SK-N-SH (cell line): ENCODE measurements around the gene CDH4. TPM values are rescaled to one million over a fixed set of nuclear protein-coding genes. Genes with fewer than 3 reads are reported as not detected.

Source experiments
- CTCF ChIA-PET: fragments of 300-600, 350-600 bp; formaldehyde crosslinking; extraction: SDS; loops from one replicate; lab custom pipeline; 2021; lab: Yijun Ruan, JAX
- POLR2A ChIA-PET: fragments of 350-600 bp; sonication (Branson Sonifier 250); formaldehyde crosslinking; extraction: SDS; loops from one replicate; lab custom pipeline; 2020; ENCODE audit warnings: antibody characterized with exemption, inconsistent platforms; lab: Yijun Ruan, JAX
- DNase-seq: peaks from one replicate; pipeline ENCODE4 v3.0.0; 2012
- H2AFZ ChIP-seq: fragments of 200-600 bp; sonication (generic); 2 replicates; pipeline ENCODE4 v1.8.1; 2016; ENCODE audit warnings: antibody characterized with exemption, mild to moderate bottlenecking, low read depth
- H3F3A ChIP-seq: fragments of 200-600 bp; sonication (generic); replicated peaks from 2 replicates; pipeline ENCODE3; 2016; ENCODE audit warnings: antibody characterized with exemption, mild to moderate bottlenecking; ENCODE audit not compliant: insufficient read depth
- H3K27ac ChIP-seq, 2 experiments: fragments of 200-500 bp in 1 of 2; fragments of 200-600 bp in 1 of 2; sonication (Bioruptor generic) in 1 of 2; sonication (generic), shearing (Covaris generic) in 1 of 2; 2 replicates each; pipeline versions ENCODE4 v1.5.1 to v1.6.1; 2014 to 2016; ENCODE audit warnings: low read depth in 2 of 2, inconsistent platforms in 1 of 2, low read length in 1 of 2, mild to moderate bottlenecking in 1 of 2, mixed read lengths in 1 of 2
- H3K27me3 ChIP-seq: fragments of 200-600 bp; sonication (generic), shearing (Covaris generic); 2 replicates; pipeline ENCODE4 v1.6.1; 2016; ENCODE audit warnings: mixed run types; ENCODE audit not compliant: insufficient read depth
- H3K36me3 ChIP-seq, 2 experiments: fragments of 200-500 bp in 1 of 2; fragments of 200-600 bp in 1 of 2; sonication (Bioruptor generic) in 1 of 2; sonication (generic) in 1 of 2; replicated peaks in 1 of 2; 2 replicates each; pipeline versions ENCODE3 to v1.5.1; 2014 to 2016; ENCODE audit warnings: low read length in 1 of 2, mild to moderate bottlenecking in 1 of 2; ENCODE audit not compliant: insufficient read depth in 2 of 2, control insufficient read depth in 1 of 2
- H3K4me1 ChIP-seq, 2 experiments: fragments of 200-500 bp in 1 of 2; fragments of 200-600 bp in 1 of 2; sonication (Bioruptor generic) in 1 of 2; sonication (generic), shearing (Covaris generic) in 1 of 2; 2 replicates each; pipeline versions ENCODE4 v1.5.1 to v1.6.1; 2014 to 2016; ENCODE audit warnings: low read depth in 1 of 2, low read length in 1 of 2, mixed run types in 1 of 2; ENCODE audit not compliant: insufficient read depth in 2 of 2, control insufficient read depth in 1 of 2
- H3K4me2 ChIP-seq: fragments of 200-600 bp; sonication (generic), shearing (Covaris generic); 2 replicates; pipeline ENCODE4 v1.6.1; 2017; ENCODE audit warnings: mixed run types
- H3K4me3 ChIP-seq, 2 experiments: fragments of 200-500 bp in 1 of 2; fragments of 200-600 bp in 1 of 2; sonication (Bioruptor generic) in 1 of 2; sonication (generic), shearing (Covaris generic) in 1 of 2; 2 replicates each; pipeline versions ENCODE4 v1.5.1 to v1.8.1; 2014 to 2016; ENCODE audit warnings: low read depth in 2 of 2, inconsistent platforms in 1 of 2, low read length in 1 of 2, mild to moderate bottlenecking in 1 of 2, mixed read lengths in 1 of 2, moderate library complexity in 1 of 2
- H3K79me2 ChIP-seq: fragments of 200-600 bp; sonication (generic); 2 replicates; pipeline ENCODE4 v1.8.1; 2017; ENCODE audit warnings: mild to moderate bottlenecking; ENCODE audit not compliant: insufficient read depth
- H3K9ac ChIP-seq: fragments of 200-600 bp; sonication (generic); 2 replicates; pipeline ENCODE4 v1.6.1; 2017; ENCODE audit warnings: mixed run types
- H3K9me2 ChIP-seq: fragments of 200-600 bp; sonication (generic); 2 replicates; pipeline ENCODE4 v1.6.1; 2017; ENCODE audit warnings: mixed run types
- H3K9me3 ChIP-seq: fragments of 200-600 bp; sonication (generic); 2 replicates; pipeline ENCODE4 v1.6.1; 2017; ENCODE audit warnings: mixed run types, mild to moderate bottlenecking, moderate library complexity
- H4K20me1 ChIP-seq: fragments of 200-600 bp; sonication (generic); 2 replicates; pipeline ENCODE4 v1.6.1; 2017; ENCODE audit warnings: mild to moderate bottlenecking, mixed run types; ENCODE audit not compliant: insufficient read depth
- EP300 ChIP-seq, 2 experiments: IDR thresholded peaks; 2 replicates each; pipeline versions ENCODE4 v1.4.0 to v1.6.1; 2012; ENCODE audit warnings: borderline replicate concordance in 1 of 2, low read depth in 1 of 2, low read length in 1 of 2
- FOXJ3 ChIP-seq: sonication (generic); formaldehyde crosslinking; IDR thresholded peaks from 2 replicates; pipeline ENCODE4 v1.5.1; 2020; ENCODE audit warnings: mild to moderate bottlenecking, missing genetic modification reagents
- FOXM1 ChIP-seq: IDR thresholded peaks from 2 replicates; pipeline ENCODE4 v1.4.0; 2012; ENCODE audit warnings: low read depth, mild to moderate bottlenecking
- GABPA ChIP-seq: IDR thresholded peaks from 2 replicates; pipeline ENCODE4 v1.4.0; 2012; ENCODE audit warnings: low read depth, mild to moderate bottlenecking
- GATA2 ChIP-seq: sonication (generic); formaldehyde crosslinking; IDR thresholded peaks from 2 replicates; pipeline ENCODE4 v1.5.0; 2020; ENCODE audit warnings: mild to moderate bottlenecking, missing genetic modification reagents
- JUND ChIP-seq: IDR thresholded peaks from 2 replicates; pipeline ENCODE4 v1.4.0; 2012
- NRF1 ChIP-seq: IDR thresholded peaks from 2 replicates; pipeline ENCODE4 v1.6.1; 2012; ENCODE audit warnings: low read depth, mild to moderate bottlenecking, low read length
- POLR2AphosphoS5 ChIP-seq: IDR thresholded peaks from 2 replicates; pipeline ENCODE4 v1.6.1; 2012; ENCODE audit warnings: low read depth, low read length
- RAD21 ChIP-seq: IDR thresholded peaks from 2 replicates; pipeline ENCODE4 v1.6.1; 2012; ENCODE audit warnings: mild to moderate bottlenecking, low read length
- REST ChIP-seq: IDR thresholded peaks from 2 replicates; pipeline ENCODE4 v1.6.1; 2012; ENCODE audit warnings: mild to moderate bottlenecking, low read depth, low read length, moderate library complexity
- RXRA ChIP-seq: IDR thresholded peaks from 2 replicates; pipeline ENCODE4 v1.4.0; 2012; ENCODE audit warnings: low read depth, mild to moderate bottlenecking, borderline replicate concordance
- TEAD4 ChIP-seq: IDR thresholded peaks from 2 replicates; pipeline ENCODE4 v1.4.0; 2012; ENCODE audit warnings: mild to moderate bottlenecking, borderline replicate concordance; ENCODE audit not compliant: insufficient read depth
- USF1 ChIP-seq: IDR thresholded peaks from 2 replicates; pipeline ENCODE4 v1.4.0; 2012; ENCODE audit warnings: low read depth, borderline replicate concordance
- USF2 ChIP-seq: fragments of 150-350 bp; IDR thresholded peaks from 2 replicates; pipeline ENCODE4 v1.6.1; 2017; ENCODE audit warnings: antibody characterized with exemption, low read length, low read depth, borderline replicate concordance
- ZBTB33 ChIP-seq: IDR thresholded peaks from 2 replicates; pipeline ENCODE4 v1.4.0; 2012; ENCODE audit warnings: low read depth, borderline replicate concordance
- WGBS: methylation state at CpG from one replicate; pipeline ENCODE4 v1.1.6; 2017; ENCODE audit warnings: low lambda C conversion rate; 5-methylcytosine and 5-hydroxymethylcytosine counted together
- polyA plus RNA-seq, 3 experiments: library from polyadenylated mRNA; depleted of rRNA; stranded (reverse); fragments of >200 nt; gene quantifications; 2 replicates each; pipeline ENCODE4 v1.2.3, GENCODE V29; 2012

Gene CDH4
- polyA plus RNA-seq, 1 of the 3 experiments (the other 2 are of a cell fraction), result not detected

GRCh38 chr20:61733891-61734732 is 482.1 kb downstream of the CDH4 start:
- H3K4me1 ChIP-seq, result no peaks in the 10 kb centered on the region
- no peak overlapping the region for H3K4me3 ChIP-seq
- no peaks in the 10 kb centered on the region for H3K27me3 ChIP-seq
- no peak overlapping the region for H3K4me2 ChIP-seq
- DNase-seq, result no peak
- no peaks in the 10 kb centered on the region for H3K36me3 ChIP-seq
- ChIA-PET POLR2A (no interaction called here), CTCF (no interaction called here)
- H4K20me1 ChIP-seq, result no peaks in the 10 kb centered on the region
- WGBS, result 60% methylated on average over 24 of the region's 28 CpGs
- no peak overlapping the region for H2AFZ ChIP-seq
- H3K9me3 ChIP-seq, result no peaks in the 10 kb centered on the region
- no peaks in the 10 kb centered on the region for H3K9me2 ChIP-seq
- H3K79me2 ChIP-seq, result no peaks in the 10 kb centered on the region
- TF ChIP-seq FOXJ3 (no peak), EP300 (IDR thresholded peaks at IDR 0.05; ENCODE audit: borderline replicate concordance in 1 of 2, low read depth in 1 of 2, low read length in 1 of 2) (no peak), REST (no peak)
- TF ChIP-seq, all 33 proteins: peak for 0
- Histone ChIP-seq H3K9ac (no peak overlapping the region), H3F3A (no peaks in the 10 kb centered on the region), H3K27ac (no peak overlapping the region)

GRCh38 chr20:61734733-61735502 is 482.9 kb downstream of the CDH4 start:
- Histone ChIP-seq H3F3A (no peaks in the 10 kb centered on the region), H3K4me2 (no peak overlapping the region), H3K4me1 (no peaks in the 10 kb centered on the region), H3K27ac (no peak overlapping the region), H2AFZ (no peak overlapping the region), H3K79me2 (no peaks in the 10 kb centered on the region), H3K9ac (no peak overlapping the region), H3K36me3 (no peaks in the 10 kb centered on the region), H3K27me3 (no peaks in the 10 kb centered on the region), H4K20me1 (no peaks in the 10 kb centered on the region), H3K9me2 (no peaks in the 10 kb centered on the region), H3K4me3 (no peak overlapping the region), H3K9me3 (no peaks in the 10 kb centered on the region)
- POLR2A ChIA-PET, result no interaction called here
- 65% methylated on average over 22 of the region's 26 CpGs for WGBS
- CTCF ChIA-PET, result no interaction called here
- no peak for DNase-seq
- TF ChIP-seq ZBTB33 (no peak), TEAD4 (no peak), USF2 (no peak), GATA2 (CRISPR knock-in tag) (no peak), RAD21 (no peak), POLR2AphosphoS5 (no peak), GABPA (no peak), JUND (no peak), USF1 (no peak), RXRA (no peak), FOXM1 (no peak), NRF1 (no peak)
